A549 (cell line): Measurements from ENCODE around the gene FAM118A.

ENCODE experiments used
- GATA3 ChIP-seq: IDR thresholded peaks from 2 replicates; pipeline ENCODE4 v1.6.1; 2012; ENCODE audit warnings: borderline replicate concordance
- HMGXB4 ChIP-seq: fragments of 250-450 bp; sonication (Bioruptor Pico); IDR thresholded peaks from 2 replicates; pipeline ENCODE4 v1.5.0; 2021; ENCODE audit warnings: mild to moderate bottlenecking, moderate library complexity, borderline replicate concordance
- MAX ChIP-seq: IDR thresholded peaks from 2 replicates; pipeline ENCODE4 v1.6.1; 2012
- REST ChIP-seq: fragments of 200-600 bp; sonication (generic); IDR thresholded peaks from 2 replicates; pipeline ENCODE4 v1.6.1; 2016; ENCODE audit warnings: antibody characterized with exemption, mild to moderate bottlenecking, moderate library complexity
- SMC3 ChIP-seq: fragments of >200 bp; sonication (Bioruptor Twin); formaldehyde crosslinking; IDR thresholded peaks from 3 replicates; pipeline ENCODE4 v1.6.1; 2018; ENCODE audit warnings: inconsistent platforms
- TP53 ChIP-seq: fragments of 250-450 bp; sonication (Bioruptor Pico); IDR thresholded peaks from 2 replicates; pipeline ENCODE4 v1.5.0; 2021; ENCODE audit warnings: mild to moderate bottlenecking, moderate library complexity

- TF ChIP-seq GATA3 (no peak), SMC3 (no peak), HMGXB4 (CRISPR knock-in tag) (no peak), TP53 (CRISPR knock-in tag) (no peak), REST (no peak), MAX (no peak)
These were observed 13.0 kb upstream of the FAM118A start for GRCh38 chr22:45296628-45297297.
